OCI-LY7 (cell line): ENCODE results near the gene ZNF716.

ENCODE experiments used
- EZH2phosphoT487 ChIP-seq: fragments of 200-600 bp; sonication (generic); IDR thresholded peaks from 2 replicates; pipeline ENCODE4 v1.6.1; 2018; ENCODE audit warnings: low read depth, borderline replicate concordance, mild to moderate bottlenecking, mixed run types, antibody characterized with exemption, low read length, moderate library complexity, mixed read lengths
- TF ChIP-seq, protein P1 (sequence below): fragments of 200-600 bp; sonication (generic); conservative IDR thresholded peaks from 2 replicates; pipeline ENCODE4 v1.5.1; 2014; ENCODE audit warnings: mild to moderate bottlenecking, antibody characterized with exemption, low read length, moderate library complexity, mixed read lengths

DNA sequence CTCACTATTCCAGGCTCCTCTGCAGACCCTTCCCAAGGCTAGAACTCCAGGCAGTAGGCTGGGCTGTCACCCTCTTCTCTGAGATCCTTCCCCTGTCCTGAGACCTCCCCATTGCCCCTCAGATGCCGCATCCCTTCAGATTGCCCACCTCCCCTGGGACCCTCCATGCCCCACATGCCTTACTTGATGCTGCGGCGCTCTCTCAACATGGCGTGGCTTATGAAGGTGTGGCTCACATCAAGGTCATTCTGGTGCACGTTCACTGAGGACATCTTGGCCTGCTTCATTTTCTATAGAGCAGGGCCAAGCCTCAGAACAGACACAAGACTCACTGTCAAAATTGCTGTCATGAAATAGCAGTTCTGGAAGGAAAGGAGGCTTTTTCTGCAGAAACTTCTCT lies 34.7 kb upstream of the ZNF716 start:
- TF ChIP-seq, protein P1, sequence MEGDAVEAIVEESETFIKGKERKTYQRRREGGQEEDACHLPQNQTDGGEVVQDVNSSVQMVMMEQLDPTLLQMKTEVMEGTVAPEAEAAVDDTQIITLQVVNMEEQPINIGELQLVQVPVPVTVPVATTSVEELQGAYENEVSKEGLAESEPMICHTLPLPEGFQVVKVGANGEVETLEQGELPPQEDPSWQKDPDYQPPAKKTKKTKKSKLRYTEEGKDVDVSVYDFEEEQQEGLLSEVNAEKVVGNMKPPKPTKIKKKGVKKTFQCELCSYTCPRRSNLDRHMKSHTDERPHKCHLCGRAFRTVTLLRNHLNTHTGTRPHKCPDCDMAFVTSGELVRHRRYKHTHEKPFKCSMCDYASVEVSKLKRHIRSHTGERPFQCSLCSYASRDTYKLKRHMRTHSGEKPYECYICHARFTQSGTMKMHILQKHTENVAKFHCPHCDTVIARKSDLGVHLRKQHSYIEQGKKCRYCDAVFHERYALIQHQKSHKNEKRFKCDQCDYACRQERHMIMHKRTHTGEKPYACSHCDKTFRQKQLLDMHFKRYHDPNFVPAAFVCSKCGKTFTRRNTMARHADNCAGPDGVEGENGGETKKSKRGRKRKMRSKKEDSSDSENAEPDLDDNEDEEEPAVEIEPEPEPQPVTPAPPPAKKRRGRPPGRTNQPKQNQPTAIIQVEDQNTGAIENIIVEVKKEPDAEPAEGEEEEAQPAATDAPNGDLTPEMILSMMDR: no peak
- no peak for TF ChIP-seq EZH2phosphoT487
